GM20000 (cell line): ENCODE results near the gene PID1.

ENCODE experiments used
- DNase-seq: peaks from one replicate; pipeline ENCODE4 v3.0.0; 2012; ENCODE audit warnings: low spot score
- CTCF ChIP-seq: IDR thresholded peaks from 2 replicates; pipeline ENCODE4 v1.5.1; 2012; ENCODE audit warnings: mild to moderate bottlenecking, control low read depth; ENCODE audit errors: extremely low read depth, missing control alignments

The PID1 gene

GRCh38 chr2:229261599-229261998, 9.5 kb downstream of the PID1 start:
- no peak for DNase-seq
- no peak for TF ChIP-seq CTCF

GRCh38 chr2:229261076-229261475, 10.0 kb downstream of the PID1 start:
- no peak for TF ChIP-seq CTCF
- no peak for DNase-seq

GRCh38 chr2:229257985-229258384, 13.1 kb downstream of the PID1 start:
- DNase-seq, result no peak
- TF ChIP-seq CTCF, result no peak

- TF ChIP-seq CTCF, result no peak
- no peak for DNase-seq
These were observed 14.7 kb downstream of the PID1 start for GRCh38 chr2:229256376-229256775.

- TF ChIP-seq CTCF, result no peak
- no peak for DNase-seq
These were observed 16.9 kb downstream of the PID1 start for GRCh38 chr2:229254206-229254605.

- DNase-seq, result no peak
- no peak for TF ChIP-seq CTCF
These were observed 18.1 kb downstream of the PID1 start for GRCh38 chr2:229252996-229253395.

GRCh38 chr2:229252280-229252679, 18.8 kb downstream of the PID1 start:
- DNase-seq, result no peak
- TF ChIP-seq CTCF, result no peak
